K562 (cell line): Measurements from ENCODE around the gene DPM2. TPM values are rescaled to one million over a fixed set of nuclear protein-coding genes. Genes with fewer than 3 reads are reported as not detected.

Experiments used
- ATAC-seq: fragments of 200-7000 bp; cut with Tn5 transposase; 3 replicates; pipeline ENCODE4 v1.9.1; 2020; ENCODE audit warnings: moderate library complexity
- BruUV-seq: library from RNA; stranded (reverse); fragments of 400-500 nt; replicated peaks from 2 replicates; lab custom pipeline; 2021; lab: Mats Ljungman, UMichigan
- CTCF ChIA-PET: fragments of 300-600 bp; formaldehyde crosslinking; extraction: SDS; loops from one replicate; lab custom pipeline; 2021; ENCODE audit warnings: low intra/inter-chr PET ratio; lab: Yijun Ruan, JAX
- POLR2A ChIA-PET: fragments of 300-600, 350-650 bp; sonication (Branson Sonifier 250); formaldehyde crosslinking; extraction: SDS; loops from one replicate; lab custom pipeline; 2021; ENCODE audit warnings: antibody characterized with exemption, inconsistent platforms; lab: Yijun Ruan, JAX
- DNase-seq, 4 experiments: peaks; one replicate each; pipeline versions ENCODE4 v3.0.0 to v3.0.0-alpha.2; 2011 to 2018; ENCODE audit warnings: low spot score in 3 of 4, mixed read lengths in 3 of 4; ENCODE audit errors: extremely low read depth in 1 of 4
- FAIRE-seq: peaks from 2 replicates; lab custom pipeline; 2011; peaks lifted over from hg19 to GRCh38; lab: Jason Lieb, UNC
- H2AFZ ChIP-seq: 2 replicates; pipeline ENCODE4 v1.6.0; 2011; ENCODE audit warnings: low read depth, low read length, control low read depth, inconsistent platforms
- H3K27ac ChIP-seq: fragments of 200-600 bp; 3 replicates; pipeline ENCODE4 v1.8.0; 2011; ENCODE audit warnings: low read depth, mild to moderate bottlenecking, control low read depth, inconsistent platforms, low read length, moderate library complexity, mixed read lengths; ENCODE audit errors: extremely low read depth
- H3K27me3 ChIP-seq, 2 experiments: fragments of 300-600 bp in 1 of 2; 2 replicates in 1 of 2; 3 replicates in 1 of 2; pipeline versions ENCODE4 v1.6.0 to v1.8.0; 2011; ENCODE audit warnings: inconsistent platforms in 2 of 2, low read length in 2 of 2, mild to moderate bottlenecking in 1 of 2, mixed read lengths in 1 of 2, moderate library complexity in 1 of 2; ENCODE audit not compliant: control insufficient read depth in 2 of 2, insufficient read depth in 2 of 2
- H3K36me3 ChIP-seq: fragments of 300-600 bp; 3 replicates; pipeline ENCODE4 v1.8.0; 2011; ENCODE audit warnings: mild to moderate bottlenecking, low read length, inconsistent platforms; ENCODE audit not compliant: control insufficient read depth, insufficient read depth
- H3K4me1 ChIP-seq, 2 experiments: fragments of 200-600 bp in 1 of 2; replicated peaks in 1 of 2; 2 replicates in 1 of 2; 3 replicates in 1 of 2; pipeline versions ENCODE4 v1.5.1 to v1.8.0; 2011; ENCODE audit warnings: inconsistent platforms in 2 of 2, low read length in 2 of 2, mild to moderate bottlenecking in 1 of 2, mixed read lengths in 1 of 2, moderate library complexity in 1 of 2; ENCODE audit not compliant: control insufficient read depth in 2 of 2, insufficient read depth in 2 of 2
- H3K4me2 ChIP-seq: 2 replicates; pipeline ENCODE4 v1.6.1; 2011; ENCODE audit warnings: low read length, control low read depth, inconsistent platforms, mixed read lengths; ENCODE audit not compliant: insufficient read depth
- H3K4me3 ChIP-seq: fragments of 200-600 bp; sonication (generic), shearing (Covaris generic); 2 replicates; pipeline ENCODE4 v1.5.1; 2016; ENCODE audit warnings: control low read depth, inconsistent platforms
- H3K79me2 ChIP-seq: fragments of 200-600 bp; 3 replicates; pipeline ENCODE4 v1.8.0; 2011; ENCODE audit warnings: low read length, inconsistent platforms; ENCODE audit not compliant: control insufficient read depth, insufficient read depth
- H3K9ac ChIP-seq, 2 experiments: 2 replicates each; pipeline versions ENCODE4 v1.6.0 to v1.6.1; 2011; ENCODE audit warnings: low read depth in 2 of 2, low read length in 2 of 2, control low read depth in 1 of 2, inconsistent platforms in 1 of 2, mild to moderate bottlenecking in 1 of 2, mixed read lengths in 1 of 2; ENCODE audit not compliant: insufficient read depth in 1 of 2
- H3K9me1 ChIP-seq: one replicate; pipeline ENCODE4 v1.6.0; 2011; ENCODE audit warnings: inconsistent platforms, mild to moderate bottlenecking, low read length, moderate library complexity; ENCODE audit not compliant: control insufficient read depth, insufficient read depth
- H3K9me3 ChIP-seq: replicated peaks from 2 replicates; pipeline ENCODE4 v1.5.1; 2011; ENCODE audit warnings: low read depth, low read length, inconsistent platforms; ENCODE audit not compliant: control insufficient read depth, insufficient read depth
- H4K20me1 ChIP-seq: replicated peaks from 2 replicates; pipeline ENCODE4 v1.6.1; 2011; ENCODE audit warnings: low read length, inconsistent platforms, mixed read lengths; ENCODE audit not compliant: control insufficient read depth, insufficient read depth
- BCOR ChIP-seq: fragments of 450-650 bp; IDR thresholded peaks from 2 replicates; pipeline ENCODE4 v1.6.1; 2016
- GABPB2 ChIP-seq: fragments of 250-450 bp; sonication (Bioruptor Pico); conservative IDR thresholded peaks from 2 replicates; pipeline ENCODE4 v1.5.1; 2021; ENCODE audit warnings: mild to moderate bottlenecking
- HSF4 ChIP-seq: fragments of 250-450 bp; sonication (Bioruptor Pico); IDR thresholded peaks from 2 replicates; pipeline ENCODE4 v2.1.2; 2022; ENCODE audit warnings: mild to moderate bottlenecking, moderate library complexity, borderline replicate concordance
- RBFOX2 ChIP-seq: fragments of 200-400 bp; formaldehyde crosslinking; IDR thresholded peaks from 2 replicates; pipeline ENCODE4 v1.6.1; 2017; ENCODE audit warnings: low read depth, mild to moderate bottlenecking, low read length, moderate library complexity
- RBM25 ChIP-seq: fragments of 200-400 bp; formaldehyde crosslinking; IDR thresholded peaks from 2 replicates; pipeline ENCODE4 v1.6.1; 2018; ENCODE audit warnings: low read length, low read depth, moderate library complexity; ENCODE audit not compliant: severe bottlenecking
- TBP ChIP-seq: optimal IDR thresholded peaks from 2 replicates; pipeline ENCODE3; 2011; ENCODE audit warnings: low read depth, low read length, improper control_type of control experiment
- WGBS: fragments of 100-300 bp; shearing (Covaris generic); methylation state at CpG from one replicate; pipeline ENCODE4 v1.1.6; 2016; ENCODE audit warnings: low coverage, mixed read lengths; ENCODE audit not compliant: insufficient coverage; ENCODE audit errors: missing lambda C conversion rate; 5-methylcytosine and 5-hydroxymethylcytosine counted together
- in situ Hi-C: fragments of 300-500 bp; cut with MboI; formaldehyde crosslinking; loops from 4 replicates; pipeline ENCODE4 v1.15.0; 2018; ENCODE audit warnings: inconsistent platforms, mixed read lengths
- intact Hi-C: fragments of 100-400 bp; cut with micrococcal nuclease; formaldehyde crosslinking; loops from 2 replicates; pipeline ENCODE4 v1.14.2; 2022
- polyA plus RNA-seq, 8 experiments: library from polyadenylated mRNA; depleted of rRNA in 4 of 8; stranded (reverse) in 5 of 8; unstranded in 3 of 8; fragments of >200 nt; fragmentation: Nextera tagmentation in 2 of 8; fragmentation: Illumina TruSeq in 1 of 8; extraction: Ambion mirVana in 2 of 8; extraction: Trizol in 1 of 8; gene quantifications; 2 replicates each; pipeline versions ENCODE4 v1.2.1 to v1.2.3, GENCODE V29; 2011 to 2014; ENCODE audit warnings: inconsistent platforms in 1 of 8, missing spikeins in 1 of 8
- total RNA-seq, 7 experiments: library from RNA; depleted of rRNA in 6 of 7; stranded (reverse); fragments of >200 nt in 6 of 7; fragmentation: Illumina TruSeq in 2 of 7; extraction: Trizol in 2 of 7; gene quantifications; 2 replicates each; pipeline versions ENCODE4 v1.2.1 to v1.2.3, GENCODE V29; 2011 to 2021; ENCODE audit warnings: low replicate concordance in 1 of 7
- TF ChIP-seq, protein P1 (sequence below), 3 experiments: IDR thresholded peaks in 2 of 3; conservative IDR thresholded peaks in 1 of 3; 2 replicates each; pipeline ENCODE4 v1.5.1; 2011 to 2012; ENCODE audit warnings: low read length in 3 of 3, mild to moderate bottlenecking in 3 of 3, control low read depth in 2 of 3, improper control_type of control experiment in 1 of 3, inconsistent platforms in 1 of 3, low read depth in 1 of 3, mixed read lengths in 1 of 3, moderate library complexity in 1 of 3; ENCODE audit not compliant: insufficient read depth in 2 of 3

The DPM2 gene
- total and polyA plus RNA-seq, 9 of the 15 experiments (the other 6 are each of a cell fraction or from before 2014, with no cell fraction given), result 43.5 to 126 (median 71.1) TPM

DNA sequence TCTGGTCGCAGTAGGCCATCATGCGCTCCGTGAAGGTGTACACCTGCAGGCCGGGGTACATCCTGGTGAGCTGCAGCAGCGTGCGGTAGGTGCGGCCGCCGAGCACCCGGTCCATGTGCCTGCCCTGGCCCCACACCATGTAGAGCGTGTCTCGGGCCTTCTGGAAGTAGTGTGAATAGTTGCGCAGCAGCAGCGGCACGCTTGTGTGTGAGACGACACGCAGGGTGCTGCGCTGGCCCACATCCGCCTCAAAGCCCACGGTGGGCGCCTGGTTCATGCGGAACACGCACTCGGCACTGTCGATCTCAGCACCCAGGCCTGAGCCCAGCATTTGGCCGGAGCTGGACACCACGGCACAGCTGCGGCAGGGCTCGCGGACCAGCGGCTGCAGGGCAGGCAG is 25.4 kb downstream of the DPM2 start:
- Histone ChIP-seq H3K4me2 (no peak overlapping the region), H3K79me2 (peaks cover 17% of the 10 kb centered on the region), H3K9me3 (no peaks in the 10 kb centered on the region), H3K4me1 (peaks cover 27 to 56% of the 10 kb centered on the region in 2 experiments), H3K27ac (no peak overlapping the region; the same call in 2 of the 3 replicates), H3K36me3 (peaks cover 56% of the 10 kb centered on the region; the same call in 2 of the 3 replicates), H3K9ac (no peak overlapping the region), H3K4me3 (no peak overlapping the region), H3K27me3 (no peaks in the 10 kb centered on the region), H2AFZ (no peak overlapping the region), H3K9me1 (no peaks in the 10 kb centered on the region), H4K20me1 (no peaks in the 10 kb centered on the region)
- 99% methylated on average over 29 of the region's 31 CpGs for WGBS
- intact Hi-C loops, result loop anchor here (10.0 kb wide), 1 partner anchor 407 kb away; no protein-coding TSS in a partner anchor
- CTCF ChIA-PET, result no interaction called here
- FAIRE-seq (no peak), DNase-seq (no peak), ATAC-seq (no peak)
- no TSS peak for BruUV-seq
- POLR2A ChIA-PET, result interaction anchor here (0.5 to 1.5 kb wide), 3 partner anchors 8 to 21 kb away, joined by 3 to 5 read pairs (median 3); no protein-coding TSS in a partner anchor
- TF ChIP-seq RBFOX2, result peak; percentile 51; the same call in 1 of the 2 replicates
- no peak for TF ChIP-seq HSF4 (CRISPR knock-in tag)
- in situ Hi-C loops, result loop anchor here (5.0 to 25.0 kb wide), 2 partner anchors 35 to 975 kb away; partner anchors contain the start of gene AK1

GRCh38 chr9:127910613-127911205 is 26.9 kb downstream of the DPM2 start:
- CTCF ChIA-PET, result interaction anchor here (0.7 kb wide), 1 partner anchor 175 kb away, joined by 4 read pairs; the partner anchor contains the start of gene TOR2A
- H3K27me3 ChIP-seq, result no peaks in the 10 kb centered on the region
- no TSS peak for BruUV-seq
- POLR2A ChIA-PET, result interaction anchor here (0.7 to 2.0 kb wide), 2 partner anchors 13 to 118 kb away, joined by 3 to 8 read pairs; no protein-coding TSS in a partner anchor
- no peak for DNase-seq
- no peak overlapping the region for H2AFZ ChIP-seq
- H3K36me3 ChIP-seq, result peaks cover 56% of the 10 kb centered on the region; the same call in 2 of the 3 replicates
- no peaks in the 10 kb centered on the region for H4K20me1 ChIP-seq
- H3K79me2 ChIP-seq, result peaks cover 7% of the 10 kb centered on the region; the same call in 1 of the 3 replicates
- FAIRE-seq, result no peak
- peak overlapping the region; percentile 14 to 87; a peak in 3 of 4 replicates for H3K9ac ChIP-seq
- H3K9me3 ChIP-seq, result no peaks in the 10 kb centered on the region
- peaks cover 21 to 48% of the 10 kb centered on the region in 2 experiments for H3K4me1 ChIP-seq
- no peak overlapping the region for H3K4me3 ChIP-seq
- peak overlapping the region; percentile 36; the same call in 1 of the 3 replicates for H3K27ac ChIP-seq
- no peaks in the 10 kb centered on the region for H3K9me1 ChIP-seq
- in situ Hi-C loops (loop anchor here (5.0 to 25.0 kb wide), 2 partner anchors 33 to 973 kb away; partner anchors contain the start of gene AK1), intact Hi-C loops (loop anchor here (10.0 kb wide), 1 partner anchor 406 kb away; no protein-coding TSS in a partner anchor)
- H3K4me2 ChIP-seq, result peak overlapping the region; percentile 45
- peak; percentile 14 for ATAC-seq
- 59% methylated on average over 5 of the region's 6 CpGs for WGBS
- TF ChIP-seq, protein P1, sequence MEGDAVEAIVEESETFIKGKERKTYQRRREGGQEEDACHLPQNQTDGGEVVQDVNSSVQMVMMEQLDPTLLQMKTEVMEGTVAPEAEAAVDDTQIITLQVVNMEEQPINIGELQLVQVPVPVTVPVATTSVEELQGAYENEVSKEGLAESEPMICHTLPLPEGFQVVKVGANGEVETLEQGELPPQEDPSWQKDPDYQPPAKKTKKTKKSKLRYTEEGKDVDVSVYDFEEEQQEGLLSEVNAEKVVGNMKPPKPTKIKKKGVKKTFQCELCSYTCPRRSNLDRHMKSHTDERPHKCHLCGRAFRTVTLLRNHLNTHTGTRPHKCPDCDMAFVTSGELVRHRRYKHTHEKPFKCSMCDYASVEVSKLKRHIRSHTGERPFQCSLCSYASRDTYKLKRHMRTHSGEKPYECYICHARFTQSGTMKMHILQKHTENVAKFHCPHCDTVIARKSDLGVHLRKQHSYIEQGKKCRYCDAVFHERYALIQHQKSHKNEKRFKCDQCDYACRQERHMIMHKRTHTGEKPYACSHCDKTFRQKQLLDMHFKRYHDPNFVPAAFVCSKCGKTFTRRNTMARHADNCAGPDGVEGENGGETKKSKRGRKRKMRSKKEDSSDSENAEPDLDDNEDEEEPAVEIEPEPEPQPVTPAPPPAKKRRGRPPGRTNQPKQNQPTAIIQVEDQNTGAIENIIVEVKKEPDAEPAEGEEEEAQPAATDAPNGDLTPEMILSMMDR (IDR thresholded peaks at IDR 0.05 in 2 of 3, conservative IDR thresholded peaks at IDR 0.05 in 1 of 3; ENCODE audit: insufficient read depth in 2 of 3, low read depth in 1 of 3, low read length in 3 of 3), result peak; percentile 22 to 41 (median 26); a peak in 3 of 6 replicates
- TF ChIP-seq BCOR, result 0 out of 2 replicates have a peak, but pooled peaks have one; percentile 38
- no peak for TF ChIP-seq GABPB2 (CRISPR knock-in tag)
- peak; percentile 21 for TF ChIP-seq RBM25
- no peak for TF ChIP-seq TBP
